ENCODE measurements around the gene LRRN2.

DNA sequence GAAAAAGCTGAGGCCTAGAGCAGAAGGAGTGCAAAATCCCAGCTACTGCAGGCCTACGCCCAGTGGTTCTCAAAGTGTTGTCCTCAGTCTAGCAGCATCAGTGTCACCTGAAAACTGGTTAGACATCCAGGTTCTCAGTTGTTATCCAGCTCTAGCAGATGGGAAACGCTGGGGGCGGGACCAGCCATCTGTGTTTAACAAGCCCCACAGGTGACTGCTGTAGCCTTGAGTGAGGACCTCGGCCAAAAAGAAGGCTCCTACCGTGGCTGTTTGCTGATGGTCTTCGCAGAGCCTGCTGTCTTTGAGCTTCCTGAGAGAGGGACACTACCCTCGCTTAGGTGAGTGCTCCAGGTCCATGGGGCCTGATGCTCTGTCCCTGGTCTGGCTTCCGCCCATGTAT lies 69.7 kb downstream of the LRRN2 start:
- TF ChIP-seq CTCF (IDR thresholded peaks at IDR 0.05) (no peak), POLR2A (IDR thresholded peaks at IDR 0.05) (no peak)
